Fibroblast of lung (primary cell): Measurements from ENCODE around the gene TMEM35A. TPM values are rescaled to one million over a fixed set of nuclear protein-coding genes. Genes with fewer than 3 reads are reported as not detected.

Source experiments
- DNase-seq, 2 donors: peaks; one replicate each; pipeline versions ENCODE4 v3.0.0 to v3.0.0-alpha.2; 2010; ENCODE audit warnings: low read depth in 2 of 2
- H2AFZ ChIP-seq: 2 replicates; pipeline ENCODE4 v1.5.1; 2012; ENCODE audit warnings: low read length, control low read depth, inconsistent platforms
- H3K27ac ChIP-seq: 2 replicates; pipeline ENCODE4 v1.5.1; 2011; ENCODE audit warnings: low read length, control low read depth; ENCODE audit not compliant: insufficient read depth
- H3K27me3 ChIP-seq: 2 replicates; pipeline ENCODE4 v1.5.1; 2011; ENCODE audit warnings: mild to moderate bottlenecking, low read length; ENCODE audit not compliant: control insufficient read depth, insufficient read depth
- H3K36me3 ChIP-seq: 2 replicates; pipeline ENCODE4 v1.5.1; 2011; ENCODE audit warnings: low read length; ENCODE audit not compliant: control insufficient read depth, insufficient read depth
- H3K4me1 ChIP-seq: 2 replicates; pipeline ENCODE4 v1.5.1; 2011; ENCODE audit warnings: low read length; ENCODE audit not compliant: control insufficient read depth, insufficient read depth; ENCODE audit errors: extremely low read depth
- H3K4me2 ChIP-seq: 2 replicates; pipeline ENCODE4 v1.5.1; 2011; ENCODE audit warnings: low read length, control low read depth; ENCODE audit not compliant: insufficient read depth; ENCODE audit errors: extremely low read depth
- H3K4me3 ChIP-seq, 4 experiments: fragments of 200-600 bp in 1 of 4; sonication (generic) in 1 of 4; replicated peaks in 1 of 4; 2 replicates each; pipeline ENCODE4 v1.5.1; 2011 to 2016; ENCODE audit warnings: low read length in 4 of 4, low read depth in 3 of 4, mild to moderate bottlenecking in 3 of 4, control low read depth in 2 of 4, inconsistent platforms in 1 of 4, mixed read lengths in 1 of 4; ENCODE audit not compliant: insufficient read depth in 1 of 4; ENCODE audit errors: control extremely low read depth in 1 of 4
- H3K79me2 ChIP-seq: 2 replicates; pipeline ENCODE4 v1.5.1; 2012; ENCODE audit warnings: mild to moderate bottlenecking, low read length, inconsistent platforms; ENCODE audit not compliant: control insufficient read depth, insufficient read depth
- H3K9ac ChIP-seq: 2 replicates; pipeline ENCODE4 v1.5.1; 2011; ENCODE audit warnings: mild to moderate bottlenecking, low read length, control low read depth; ENCODE audit not compliant: insufficient read depth
- H3K9me3 ChIP-seq: 2 replicates; pipeline ENCODE4 v1.5.1; 2012; ENCODE audit warnings: low read depth, low read length; ENCODE audit not compliant: control insufficient read depth, insufficient read depth
- H4K20me1 ChIP-seq: 2 replicates; pipeline ENCODE4 v1.5.1; 2011; ENCODE audit warnings: low read length; ENCODE audit not compliant: control insufficient read depth, insufficient read depth; ENCODE audit errors: extremely low read depth
- CTCF ChIP-seq, 2 donors: IDR thresholded peaks in 1 of 2; conservative IDR thresholded peaks in 1 of 2; 1 replicate in 1 of 2; 2 replicates in 1 of 2; pipeline ENCODE4 v1.5.1; 2011 to 2012; ENCODE audit warnings: low read length in 2 of 2, control low read depth in 1 of 2, inconsistent platforms in 1 of 2, low read depth in 1 of 2, mild to moderate bottlenecking in 1 of 2
- EZH2 ChIP-seq: IDR thresholded peaks from 2 replicates; pipeline ENCODE4 v1.5.1; 2012; ENCODE audit warnings: low read length, control low read depth, mild to moderate bottlenecking; ENCODE audit errors: missing control alignments
- polyA plus RNA-seq, 2 donors: library from polyadenylated mRNA; depleted of rRNA in 1 of 2; stranded (reverse) in 1 of 2; unstranded in 1 of 2; fragments of >200 nt; gene quantifications; 2 replicates each; pipeline ENCODE4 v1.2.1, GENCODE V29; 2011 to 2012; ENCODE audit warnings: missing spikeins in 1 of 2
- total RNA-seq: library from RNA; depleted of rRNA; stranded (reverse); fragments of >200 nt; gene quantifications from 2 replicates; pipeline ENCODE4 v1.2.1, GENCODE V29; 2014

TMEM35A gene
- total and polyA plus RNA-seq, 2 donors (not counting 1 experiment from before 2014, with no cell fraction given), result 25.8 to 28.6 TPM

- Histone ChIP-seq H4K20me1 (no peaks in the 10 kb centered on the region), H3K36me3 (no peaks in the 10 kb centered on the region), H3K4me1 (no peaks in the 10 kb centered on the region), H3K4me3 (peak overlapping the region; percentile 53 to 85 (median 67)), H2AFZ (no peak overlapping the region), H3K9me3 (no peaks in the 10 kb centered on the region), H3K4me2 (peak overlapping the region; percentile 49), H3K27ac (no peak overlapping the region), H3K79me2 (no peaks in the 10 kb centered on the region), H3K9ac (no peak overlapping the region), H3K27me3 (no peaks in the 10 kb centered on the region)
- TF ChIP-seq CTCF (conservative IDR thresholded peaks at IDR 0.05 in 1 of 2, IDR thresholded peaks at IDR 0.05 in 1 of 2; ENCODE audit: low read depth in 1 of 2, low read length in 2 of 2), result no peak
- TF ChIP-seq EZH2, result no peak
- DNase-seq, result no peak
These were observed 1.1 kb downstream of the TMEM35A start for GRCh38 chrX:101079736-101080270.

GRCh38 chrX:101080326-101081124 is 1.8 kb downstream of the TMEM35A start:
- peak overlapping the region; percentile 49 for H3K4me2 ChIP-seq
- peak overlapping the region; percentile 53 to 85 (median 67) for H3K4me3 ChIP-seq
- TF ChIP-seq CTCF (conservative IDR thresholded peaks at IDR 0.05 in 1 of 2, IDR thresholded peaks at IDR 0.05 in 1 of 2; ENCODE audit: low read depth in 1 of 2, low read length in 2 of 2) (no peak), EZH2 (no peak)
- no peak overlapping the region for H3K9ac ChIP-seq
- no peak overlapping the region for H2AFZ ChIP-seq
- no peaks in the 10 kb centered on the region for H3K36me3 ChIP-seq
- no peak for DNase-seq
- no peaks in the 10 kb centered on the region for H4K20me1 ChIP-seq
- H3K4me1 ChIP-seq, result no peaks in the 10 kb centered on the region
- H3K79me2 ChIP-seq, result no peaks in the 10 kb centered on the region
- no peaks in the 10 kb centered on the region for H3K9me3 ChIP-seq
- H3K27ac ChIP-seq, result no peak overlapping the region
- H3K27me3 ChIP-seq, result no peaks in the 10 kb centered on the region

GRCh38 chrX:101081231-101081630 is 2.6 kb downstream of the TMEM35A start:
- Histone ChIP-seq H3K79me2 (no peaks in the 10 kb centered on the region), H2AFZ (no peak overlapping the region), H3K9me3 (no peaks in the 10 kb centered on the region), H3K9ac (no peak overlapping the region), H3K27me3 (no peaks in the 10 kb centered on the region), H4K20me1 (no peaks in the 10 kb centered on the region), H3K4me2 (peak overlapping the region; percentile 1), H3K4me3 (peak overlapping the region in 2 of 4 experiments; percentile 70 to 85), H3K36me3 (no peaks in the 10 kb centered on the region), H3K27ac (no peak overlapping the region), H3K4me1 (no peaks in the 10 kb centered on the region)
- TF ChIP-seq EZH2 (no peak), CTCF (conservative IDR thresholded peaks at IDR 0.05 in 1 of 2, IDR thresholded peaks at IDR 0.05 in 1 of 2; ENCODE audit: low read depth in 1 of 2, low read length in 2 of 2) (no peak)
- DNase-seq, result peak in 1 of 2 donors; percentile 16
